H1 (cell line): ENCODE measurements around the gene DDHD1. TPM values are rescaled to one million over a fixed set of nuclear protein-coding genes. Genes with fewer than 3 reads are reported as not detected.

Source experiments
- CTCF ChIA-PET: fragments of 300-600 bp; sonication (Branson Sonifier 250); formaldehyde crosslinking; loops from one replicate; lab custom pipeline; 2021; ENCODE audit not compliant: partially characterized antibody; lab: Charles Lee
- POLR2A ChIA-PET: fragments of 300-600 bp; sonication (Branson Sonifier 250); formaldehyde crosslinking; loops from one replicate; lab custom pipeline; 2021; ENCODE audit warnings: inconsistent platforms; ENCODE audit not compliant: partially characterized antibody; lab: Charles Lee
- DNase-seq, 2 experiments: peaks; one replicate each; pipeline versions ENCODE4 v3.0.0 to v3.0.0-alpha.2; 2010 to 2022; ENCODE audit warnings: low spot score in 2 of 2, low read depth in 1 of 2, mixed read lengths in 1 of 2
- FAIRE-seq: peaks from 2 replicates; lab custom pipeline; 2011; peaks lifted over from hg19 to GRCh38; lab: Jason Lieb, UNC
- H2AFZ ChIP-seq: 2 replicates; pipeline ENCODE4 v1.8.1; 2012; ENCODE audit warnings: low read length, inconsistent platforms
- H2AK5ac ChIP-seq: 2 replicates; pipeline ENCODE4 v1.6.1; 2013; ENCODE audit warnings: low read depth, low read length
- H2BK120ac ChIP-seq: replicated peaks from 2 replicates; pipeline ENCODE3; 2013; ENCODE audit warnings: low read depth, low read length, inconsistent platforms
- H2BK12ac ChIP-seq: 2 replicates; pipeline ENCODE4 v1.6.1; 2013; ENCODE audit warnings: low read depth, low read length
- H2BK15ac ChIP-seq: 2 replicates; pipeline ENCODE4 v1.6.1; 2013; ENCODE audit warnings: low read length
- H2BK20ac ChIP-seq: 2 replicates; pipeline ENCODE4 v1.6.1; 2013; ENCODE audit warnings: low read length
- H2BK5ac ChIP-seq: 2 replicates; pipeline ENCODE4 v1.6.1; 2013; ENCODE audit warnings: low read depth, low read length
- H3K14ac ChIP-seq: 2 replicates; pipeline ENCODE4 v1.6.1; 2013; ENCODE audit warnings: inconsistent platforms; ENCODE audit not compliant: insufficient read length
- H3K18ac ChIP-seq: 2 replicates; pipeline ENCODE4 v1.6.1; 2013; ENCODE audit warnings: low read length; ENCODE audit errors: extremely low read depth
- H3K23ac ChIP-seq: 2 replicates; pipeline ENCODE4 v1.6.1; 2013; ENCODE audit warnings: inconsistent platforms; ENCODE audit not compliant: insufficient read length
- H3K23me2 ChIP-seq: 2 replicates; pipeline ENCODE4 v1.6.1; 2013; ENCODE audit warnings: low read depth, low read length
- H3K27ac ChIP-seq: 2 replicates; pipeline ENCODE4 v1.6.1; 2011; ENCODE audit warnings: low read depth, low read length, inconsistent platforms
- H3K27me3 ChIP-seq, 4 experiments: replicated peaks in 1 of 4; 1 replicate in 1 of 4; 2 replicates in 3 of 4; pipeline versions ENCODE4 v1.6.1 to v1.8.1; 2011 to 2013; ENCODE audit warnings: low read length in 3 of 4, mild to moderate bottlenecking in 3 of 4, inconsistent platforms in 2 of 4, mixed read lengths in 2 of 4, moderate library complexity in 1 of 4; ENCODE audit not compliant: control insufficient read depth in 3 of 4, insufficient read depth in 3 of 4; ENCODE audit errors: extremely low read depth in 1 of 4
- H3K36me3 ChIP-seq, 4 experiments: 2 replicates each; pipeline versions ENCODE4 v1.6.1 to v1.8.1; 2011 to 2013; ENCODE audit warnings: mild to moderate bottlenecking in 4 of 4, low read length in 3 of 4, moderate library complexity in 2 of 4, control low read depth in 1 of 4, inconsistent platforms in 1 of 4; ENCODE audit not compliant: insufficient read depth in 4 of 4, control insufficient read depth in 2 of 4
- H3K4ac ChIP-seq: replicated peaks from 2 replicates; pipeline ENCODE3; 2013; ENCODE audit warnings: low read length, low read depth, mixed read lengths, inconsistent platforms; ENCODE audit not compliant: insufficient read length
- H3K4me1 ChIP-seq, 4 experiments: replicated peaks in 1 of 4; 1 replicate in 1 of 4; 2 replicates in 3 of 4; pipeline versions ENCODE4 v1.6.1 to v1.8.1; 2011 to 2013; ENCODE audit warnings: low read length in 3 of 4, inconsistent platforms in 2 of 4, mixed read lengths in 1 of 4; ENCODE audit not compliant: insufficient read depth in 4 of 4, control insufficient read depth in 3 of 4
- H3K4me2 ChIP-seq, 2 experiments: 2 replicates each; pipeline versions ENCODE4 v1.6.1 to v1.8.1; 2011 to 2013; ENCODE audit warnings: low read depth in 2 of 2, low read length in 2 of 2, control low read depth in 1 of 2, inconsistent platforms in 1 of 2, mild to moderate bottlenecking in 1 of 2; ENCODE audit not compliant: insufficient read depth in 1 of 2
- H3K4me3 ChIP-seq, 4 experiments: fragments of 200-600, 300-600 bp in 1 of 4; sonication (generic), shearing (Covaris generic), sonication (Bioruptor Twin) in 1 of 4; 2 replicates each; pipeline versions ENCODE4 v1.5.1 to v1.8.1; 2011 to 2016; ENCODE audit warnings: low read length in 4 of 4, low read depth in 3 of 4, control low read depth in 2 of 4, inconsistent platforms in 2 of 4, mild to moderate bottlenecking in 2 of 4, mixed read lengths in 1 of 4, moderate library complexity in 1 of 4; ENCODE audit not compliant: insufficient read depth in 2 of 4; ENCODE audit errors: extremely low read depth in 1 of 4
- H3K56ac ChIP-seq: replicated peaks from 2 replicates; pipeline ENCODE3; 2013; ENCODE audit warnings: low read depth, mild to moderate bottlenecking, mixed read lengths, low read length, inconsistent platforms; ENCODE audit not compliant: insufficient read length
- H3K79me1 ChIP-seq: 2 replicates; pipeline ENCODE4 v1.6.1; 2013; ENCODE audit warnings: low read depth, low read length, control low read depth
- H3K79me2 ChIP-seq, 2 experiments: 2 replicates each; pipeline versions ENCODE4 v1.6.1 to v1.8.1; 2012 to 2013; ENCODE audit warnings: low read length in 2 of 2, mild to moderate bottlenecking in 2 of 2, inconsistent platforms in 1 of 2; ENCODE audit not compliant: insufficient read depth in 2 of 2, control insufficient read depth in 1 of 2
- H3K9ac ChIP-seq, 4 experiments: replicated peaks in 1 of 4; 1 replicate in 1 of 4; 2 replicates in 3 of 4; pipeline versions ENCODE4 v1.6.1 to v1.8.1; 2011 to 2013; ENCODE audit warnings: low read depth in 3 of 4, low read length in 3 of 4, control low read depth in 2 of 4, mild to moderate bottlenecking in 2 of 4, moderate library complexity in 2 of 4, inconsistent platforms in 1 of 4; ENCODE audit errors: extremely low read depth in 1 of 4
- H3K9me3 ChIP-seq, 2 experiments: 2 replicates each; pipeline versions ENCODE4 v1.6.1 to v1.8.1; 2012 to 2013; ENCODE audit warnings: mild to moderate bottlenecking in 2 of 2, moderate library complexity in 2 of 2, control low read depth in 1 of 2, inconsistent platforms in 1 of 2, low read depth in 1 of 2, low read length in 1 of 2, mixed read lengths in 1 of 2; ENCODE audit not compliant: insufficient read depth in 2 of 2
- H4K20me1 ChIP-seq, 2 experiments: replicated peaks in 1 of 2; 2 replicates each; pipeline versions ENCODE3 to v1.8.1; 2011 to 2013; ENCODE audit warnings: inconsistent platforms in 2 of 2, low read length in 2 of 2, mild to moderate bottlenecking in 1 of 2; ENCODE audit not compliant: insufficient read depth in 2 of 2, control insufficient read depth in 1 of 2
- H4K5ac ChIP-seq: 2 replicates; pipeline ENCODE4 v1.6.1; 2013; ENCODE audit warnings: low read length, low read depth, mixed read lengths, inconsistent platforms; ENCODE audit not compliant: insufficient read length
- H4K8ac ChIP-seq: 2 replicates; pipeline ENCODE4 v1.8.0; 2013; ENCODE audit warnings: mild to moderate bottlenecking, moderate library complexity, low read length, inconsistent platforms; ENCODE audit not compliant: insufficient read depth; ENCODE audit errors: extremely low read depth
- H4K91ac ChIP-seq: replicated peaks from 2 replicates; pipeline ENCODE3; 2013; ENCODE audit warnings: low read length, mixed read lengths, inconsistent platforms; ENCODE audit not compliant: insufficient read length
- BCL11A ChIP-seq, 2 experiments: IDR thresholded peaks; one replicate each; pipeline ENCODE4 v1.6.1; 2011; ENCODE audit warnings: low read depth in 2 of 2, low read length in 2 of 2, mild to moderate bottlenecking in 2 of 2
- CBX5 ChIP-seq: fragments of 300-800, 300-1000 bp; sonication (generic); IDR thresholded peaks from 2 replicates; pipeline ENCODE4 v1.7.1; 2016; ENCODE audit warnings: antibody characterized with exemption, low read length, low read depth
- CHD2 ChIP-seq: IDR thresholded peaks from 2 replicates; pipeline ENCODE4 v1.6.1; 2012; ENCODE audit warnings: low read length, improper control_type of control experiment
- EP300 ChIP-seq, 2 experiments: IDR thresholded peaks; 1 replicate in 1 of 2; 2 replicates in 1 of 2; pipeline ENCODE4 v1.6.1; 2011 to 2012; ENCODE audit warnings: low read depth in 2 of 2, low read length in 2 of 2, mild to moderate bottlenecking in 2 of 2, borderline replicate concordance in 1 of 2, inconsistent platforms in 1 of 2, moderate library complexity in 1 of 2
- RNF2 ChIP-seq: fragments of 200-900, 300-1000 bp; sonication (generic); IDR thresholded peaks from 2 replicates; pipeline ENCODE4 v1.7.1; 2016; ENCODE audit warnings: borderline replicate concordance, low read depth, mild to moderate bottlenecking, antibody characterized with exemption, low read length; ENCODE audit not compliant: poor library complexity, severe bottlenecking; ENCODE audit errors: missing control alignments
- TCF12 ChIP-seq: IDR thresholded peaks from 2 replicates; pipeline ENCODE4 v1.6.1; 2011; ENCODE audit warnings: low read depth, mild to moderate bottlenecking, low read length
- TEAD4 ChIP-seq: IDR thresholded peaks from 2 replicates; pipeline ENCODE4 v1.6.1; 2012; ENCODE audit warnings: low read depth, low read length, inconsistent platforms, mixed read lengths
- WGBS, 2 experiments: shearing (Covaris generic) in 1 of 2; methylation state at CpG; one replicate each; pipeline versions ENCODE4 v1.1.6 to v1.1.7; 2013 to 2015; ENCODE audit warnings: low lambda C conversion rate in 2 of 2, mixed read lengths in 2 of 2, inconsistent platforms in 1 of 2, low coverage in 1 of 2, missing lambda C conversion rate in 1 of 2; ENCODE audit not compliant: insufficient replicate concordance in 2 of 2, insufficient coverage in 1 of 2, insufficient read length in 1 of 2; ENCODE audit errors: extremely low coverage in 1 of 2, missing lambda C conversion rate in 1 of 2; 5-methylcytosine and 5-hydroxymethylcytosine counted together
- polyA plus RNA-seq, 7 experiments: library from polyadenylated mRNA; depleted of rRNA in 3 of 7; stranded (reverse) in 5 of 7; unstranded in 2 of 7; fragments of >200 nt in 5 of 7; fragments of 200-250 nt in 2 of 7; gene quantifications; 1 replicate in 5 of 7; 2 replicates in 1 of 7; 4 replicates in 1 of 7; pipeline versions ENCODE4 v1.2.1 to v1.2.3, GENCODE V29; 2011 to 2013; ENCODE audit warnings: missing spikeins in 2 of 7, mixed read lengths in 2 of 7
- total RNA-seq: library from RNA; stranded (reverse); fragmentation: NEBNext Ultra II Directional; extraction: Animal tissue kit (Norgen Biotek cat#: 25700); gene quantifications from 2 replicates; pipeline ENCODE4 v1.2.1, GENCODE V29; 2021
- TF ChIP-seq, protein P1 (sequence below): IDR thresholded peaks from 2 replicates; pipeline ENCODE4 v1.6.1; 2012; ENCODE audit warnings: inconsistent platforms
- TF ChIP-seq, protein P2 (sequence below): IDR thresholded peaks from 2 replicates; pipeline ENCODE4 v1.6.1; 2011; ENCODE audit warnings: low read length, improper control_type of control experiment

The DDHD1 gene
- total and polyA plus RNA-seq, 2 of the 8 experiments (the other 6 are each of a cell fraction or from before 2014, with no cell fraction given), result 3.6 to 16.0 TPM

DNA sequence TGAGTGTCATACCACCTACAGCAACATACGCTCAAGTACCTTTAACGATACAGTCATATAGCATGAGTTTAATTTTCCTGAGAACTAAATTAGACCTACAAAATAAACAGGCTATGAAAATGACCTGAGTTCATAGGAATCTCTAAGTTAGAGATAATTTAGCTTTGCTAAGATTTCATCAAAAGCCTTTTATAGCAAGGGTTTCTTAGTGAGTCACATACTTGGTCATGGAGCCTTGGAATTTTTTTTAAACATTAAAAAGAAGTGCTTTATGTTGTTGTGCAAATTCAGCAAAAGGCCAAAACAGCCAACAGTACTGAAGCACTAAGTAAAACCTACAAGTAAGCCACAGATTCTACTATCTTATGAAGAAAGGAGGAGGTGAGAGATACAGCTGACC, 108.6 kb downstream of the DDHD1 start:
- H2BK20ac ChIP-seq, result no peak overlapping the region
- no peak overlapping the region for H2BK12ac ChIP-seq
- FAIRE-seq (no peak), DNase-seq (no peak)
- H3K4ac ChIP-seq, result no peak overlapping the region
- no peaks in the 10 kb centered on the region for H4K20me1 ChIP-seq
- no peak overlapping the region for H4K5ac ChIP-seq
- H2BK5ac ChIP-seq, result no peak overlapping the region
- no peaks in the 10 kb centered on the region; a peak in 1 of 4 replicates for H3K9me3 ChIP-seq
- TF ChIP-seq BCL11A (IDR thresholded peaks at IDR 0.05; ENCODE audit: low read depth in 2 of 2, low read length in 2 of 2) (no peak), RNF2 (no peak), CHD2 (no peak), CBX5 (no peak), TCF12 (no peak), TEAD4 (no peak), EP300 (IDR thresholded peaks at IDR 0.05; ENCODE audit: borderline replicate concordance in 1 of 2, low read depth in 2 of 2, low read length in 2 of 2) (no peak)
- TF ChIP-seq, protein P1, sequence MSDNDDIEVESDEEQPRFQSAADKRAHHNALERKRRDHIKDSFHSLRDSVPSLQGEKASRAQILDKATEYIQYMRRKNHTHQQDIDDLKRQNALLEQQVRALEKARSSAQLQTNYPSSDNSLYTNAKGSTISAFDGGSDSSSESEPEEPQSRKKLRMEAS, result no peak
- TF ChIP-seq, protein P2, sequence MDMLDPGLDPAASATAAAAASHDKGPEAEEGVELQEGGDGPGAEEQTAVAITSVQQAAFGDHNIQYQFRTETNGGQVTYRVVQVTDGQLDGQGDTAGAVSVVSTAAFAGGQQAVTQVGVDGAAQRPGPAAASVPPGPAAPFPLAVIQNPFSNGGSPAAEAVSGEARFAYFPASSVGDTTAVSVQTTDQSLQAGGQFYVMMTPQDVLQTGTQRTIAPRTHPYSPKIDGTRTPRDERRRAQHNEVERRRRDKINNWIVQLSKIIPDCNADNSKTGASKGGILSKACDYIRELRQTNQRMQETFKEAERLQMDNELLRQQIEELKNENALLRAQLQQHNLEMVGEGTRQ, result no peak
- H2AFZ ChIP-seq, result no peak overlapping the region
- no peaks in the 10 kb centered on the region for H3K23me2 ChIP-seq
- H3K79me2 ChIP-seq, result no peaks in the 10 kb centered on the region
- no peak overlapping the region for H3K18ac ChIP-seq
- H3K27me3 ChIP-seq, result no peaks in the 10 kb centered on the region
- H2AK5ac ChIP-seq, result no peak overlapping the region
- peaks cover 0 to 4% (median 2%) of the 10 kb centered on the region in 4 experiments; a peak in 2 of 8 replicates for H3K36me3 ChIP-seq
- no peaks in the 10 kb centered on the region for H3K4me1 ChIP-seq
- no peak overlapping the region for H3K4me2 ChIP-seq
- no peak overlapping the region for H3K27ac ChIP-seq
- no peak overlapping the region for H4K8ac ChIP-seq
- ChIA-PET POLR2A (no interaction called here), CTCF (interaction anchor here (1.0 to 2.1 kb wide), 4 partner anchors 10 to 251 kb away, joined by 3 to 15 read pairs (median 3); no protein-coding TSS in a partner anchor)
- H4K91ac ChIP-seq, result no peak overlapping the region
- H3K79me1 ChIP-seq, result no peaks in the 10 kb centered on the region
- H2BK15ac ChIP-seq, result no peak overlapping the region
- no peak overlapping the region for H3K4me3 ChIP-seq
- no peak overlapping the region for H3K56ac ChIP-seq
- no peak overlapping the region for H3K23ac ChIP-seq
- 98% methylated on average over 2 of the region's 2 CpGs; no CpG with 5 or more reads in 1 of the 2 experiments for WGBS, 2 experiments
- no peak overlapping the region for H3K9ac ChIP-seq
- H3K14ac ChIP-seq, result no peak overlapping the region
- H2BK120ac ChIP-seq, result no peak overlapping the region
